OCI-LY3 (cell line): Measurements from ENCODE around the gene ARL10.

ENCODE experiments used
- H2AFZ ChIP-seq: fragments of 200-600, 300-600 bp; shearing (Covaris generic); 2 replicates; pipeline ENCODE4 v1.6.0; 2014; ENCODE audit warnings: antibody characterized with exemption, low read depth, low read length
- H3K27ac ChIP-seq: fragments of 200-600, 300-600 bp; sonication (generic); 2 replicates; pipeline ENCODE4 v1.5.1; 2014; ENCODE audit warnings: mild to moderate bottlenecking, low read length, moderate library complexity, mixed read lengths
- H3K27me3 ChIP-seq: fragments of 200-600, 300-600 bp; sonication (generic); 2 replicates; pipeline ENCODE4 v1.6.1; 2014; ENCODE audit warnings: low read depth, low read length, mixed read lengths
- H3K36me3 ChIP-seq: fragments of 200-600, 300-600 bp; sonication (generic); replicated peaks from 2 replicates; pipeline ENCODE3; 2014; ENCODE audit warnings: low read depth, low read length, mixed read lengths
- H3K4me1 ChIP-seq: fragments of 300-600, 200-600 bp; sonication (generic); 2 replicates; pipeline ENCODE4 v1.6.1; 2014; ENCODE audit warnings: low read length, mixed read lengths
- H3K4me2 ChIP-seq: fragments of 200-600, 300-600 bp; sonication (generic); 2 replicates; pipeline ENCODE4 v1.6.1; 2014; ENCODE audit warnings: low read length, mixed read lengths
- H3K4me3 ChIP-seq: fragments of 300-600, 200-600 bp; sonication (generic); 2 replicates; pipeline ENCODE4 v1.5.1; 2014; ENCODE audit warnings: antibody characterized with exemption, mild to moderate bottlenecking, low read length, moderate library complexity
- H3K79me2 ChIP-seq: fragments of 300-600, 200-600 bp; shearing (Covaris generic); 2 replicates; pipeline ENCODE4 v1.6.1; 2014; ENCODE audit warnings: mild to moderate bottlenecking, low read length, mixed read lengths
- H3K9ac ChIP-seq: fragments of 300-600, 200-600 bp; shearing (Covaris generic); 2 replicates; pipeline ENCODE4 v1.6.0; 2014; ENCODE audit warnings: mild to moderate bottlenecking, low read length, moderate library complexity
- H3K9me3 ChIP-seq: fragments of 200-600, 300-600 bp; shearing (Covaris generic); 2 replicates; pipeline ENCODE4 v1.6.1; 2014; ENCODE audit warnings: low read length, mixed read lengths; ENCODE audit not compliant: insufficient read depth
- H4K20me1 ChIP-seq: fragments of 200-600, 300-600 bp; sonication (generic); 2 replicates; pipeline ENCODE4 v1.6.1; 2016; ENCODE audit warnings: low read length, mixed read lengths; ENCODE audit not compliant: insufficient read depth
- EZH2phosphoT487 ChIP-seq: fragments of 200-600 bp; shearing (Covaris generic); IDR thresholded peaks from 2 replicates; pipeline ENCODE4 v1.6.1; 2018; ENCODE audit warnings: antibody characterized with exemption, mixed run types, low read depth
- TF ChIP-seq, protein P1 (sequence below): fragments of 200-600, 300-600 bp; sonication (generic); IDR thresholded peaks from 2 replicates; pipeline ENCODE4 v1.5.1; 2014; ENCODE audit warnings: antibody characterized with exemption, low read length, low read depth

The ARL10 gene

DNA sequence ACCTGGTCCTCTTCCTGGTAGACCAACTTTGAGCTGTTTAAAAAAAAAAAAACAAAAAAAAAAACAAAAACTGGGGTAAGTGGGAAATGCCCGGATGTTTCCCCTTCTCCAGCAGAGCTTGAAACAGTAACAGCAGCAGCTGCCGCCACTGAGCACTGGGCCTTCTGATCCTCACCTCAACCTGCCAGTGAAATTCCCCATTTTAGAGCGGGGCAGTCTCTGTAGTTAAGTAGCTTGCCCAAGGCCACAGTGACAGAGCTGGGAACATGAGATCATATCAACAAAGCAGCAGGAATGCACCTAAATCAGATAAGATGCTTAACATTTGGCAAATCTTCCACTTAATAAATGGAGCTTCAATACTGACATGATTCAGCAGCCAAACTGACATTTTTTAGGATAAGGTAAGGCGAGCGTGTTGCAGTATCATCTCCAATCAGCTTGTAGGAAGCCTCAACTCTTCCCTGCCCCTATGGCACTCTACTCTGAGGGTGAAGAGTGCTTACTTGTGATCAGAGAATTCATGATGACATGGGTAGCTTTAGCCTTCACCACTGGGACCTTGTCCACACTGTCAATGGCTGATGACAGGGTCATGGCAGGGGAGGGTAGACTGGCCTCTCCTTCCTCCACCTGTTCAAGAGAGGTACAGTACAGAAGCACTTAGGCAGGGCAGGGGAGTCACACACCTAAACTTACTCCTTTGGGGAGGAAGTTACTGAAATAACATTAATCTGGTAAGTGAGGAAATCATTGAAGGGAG is 13.0 kb upstream of the ARL10 start:
- TF ChIP-seq EZH2phosphoT487 = no peak
- TF ChIP-seq, protein P1, sequence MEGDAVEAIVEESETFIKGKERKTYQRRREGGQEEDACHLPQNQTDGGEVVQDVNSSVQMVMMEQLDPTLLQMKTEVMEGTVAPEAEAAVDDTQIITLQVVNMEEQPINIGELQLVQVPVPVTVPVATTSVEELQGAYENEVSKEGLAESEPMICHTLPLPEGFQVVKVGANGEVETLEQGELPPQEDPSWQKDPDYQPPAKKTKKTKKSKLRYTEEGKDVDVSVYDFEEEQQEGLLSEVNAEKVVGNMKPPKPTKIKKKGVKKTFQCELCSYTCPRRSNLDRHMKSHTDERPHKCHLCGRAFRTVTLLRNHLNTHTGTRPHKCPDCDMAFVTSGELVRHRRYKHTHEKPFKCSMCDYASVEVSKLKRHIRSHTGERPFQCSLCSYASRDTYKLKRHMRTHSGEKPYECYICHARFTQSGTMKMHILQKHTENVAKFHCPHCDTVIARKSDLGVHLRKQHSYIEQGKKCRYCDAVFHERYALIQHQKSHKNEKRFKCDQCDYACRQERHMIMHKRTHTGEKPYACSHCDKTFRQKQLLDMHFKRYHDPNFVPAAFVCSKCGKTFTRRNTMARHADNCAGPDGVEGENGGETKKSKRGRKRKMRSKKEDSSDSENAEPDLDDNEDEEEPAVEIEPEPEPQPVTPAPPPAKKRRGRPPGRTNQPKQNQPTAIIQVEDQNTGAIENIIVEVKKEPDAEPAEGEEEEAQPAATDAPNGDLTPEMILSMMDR = no peak
- Histone ChIP-seq H3K4me3 (peak overlapping the region; percentile 21; the same call in 1 of the 2 replicates), H3K36me3 (peaks cover 73% of the 10 kb centered on the region), H3K4me1 (peaks cover 30% of the 10 kb centered on the region), H3K27me3 (no peaks in the 10 kb centered on the region), H3K9me3 (no peaks in the 10 kb centered on the region), H3K27ac (peak overlapping the region; percentile 80), H3K79me2 (peaks cover 85% of the 10 kb centered on the region), H3K9ac (peak overlapping the region; percentile 31; the same call in 1 of the 2 replicates), H4K20me1 (no peaks in the 10 kb centered on the region; the same call in none of the 2 replicates), H3K4me2 (peak overlapping the region; percentile 45), H2AFZ (no peak overlapping the region)

DNA sequence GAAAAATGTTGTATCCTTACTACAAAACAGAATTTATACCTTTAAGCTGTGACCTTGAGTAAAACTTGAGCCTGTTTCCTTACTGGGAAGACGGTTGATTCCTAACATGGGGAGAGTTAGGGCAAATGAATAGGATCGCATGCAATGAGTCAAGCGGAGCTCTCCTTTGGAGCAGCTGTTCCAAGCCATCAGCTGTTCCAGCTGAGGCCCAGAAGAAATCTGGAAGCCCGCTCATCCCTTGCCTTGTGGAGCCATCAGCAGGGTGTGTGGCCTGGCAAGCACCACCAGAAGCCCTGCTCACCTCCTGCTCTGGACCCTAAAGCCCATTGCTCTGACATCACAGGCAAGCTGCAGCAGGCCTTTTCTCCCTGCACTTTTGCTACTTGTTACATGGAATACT is 11.8 kb upstream of the ARL10 start:
- Histone ChIP-seq H2AFZ (no peak overlapping the region), H3K9me3 (no peaks in the 10 kb centered on the region), H3K9ac (no peak overlapping the region), H3K4me1 (peaks cover 30% of the 10 kb centered on the region), H3K36me3 (peaks cover 74% of the 10 kb centered on the region), H3K79me2 (peaks cover 96% of the 10 kb centered on the region), H4K20me1 (no peaks in the 10 kb centered on the region; the same call in none of the 2 replicates), H3K4me3 (no peak overlapping the region), H3K27ac (peak overlapping the region; percentile 80; the same call in 1 of the 2 replicates), H3K27me3 (no peaks in the 10 kb centered on the region), H3K4me2 (no peak overlapping the region)
- TF ChIP-seq, protein P1 = no peak
- TF ChIP-seq EZH2phosphoT487 = no peak

DNA sequence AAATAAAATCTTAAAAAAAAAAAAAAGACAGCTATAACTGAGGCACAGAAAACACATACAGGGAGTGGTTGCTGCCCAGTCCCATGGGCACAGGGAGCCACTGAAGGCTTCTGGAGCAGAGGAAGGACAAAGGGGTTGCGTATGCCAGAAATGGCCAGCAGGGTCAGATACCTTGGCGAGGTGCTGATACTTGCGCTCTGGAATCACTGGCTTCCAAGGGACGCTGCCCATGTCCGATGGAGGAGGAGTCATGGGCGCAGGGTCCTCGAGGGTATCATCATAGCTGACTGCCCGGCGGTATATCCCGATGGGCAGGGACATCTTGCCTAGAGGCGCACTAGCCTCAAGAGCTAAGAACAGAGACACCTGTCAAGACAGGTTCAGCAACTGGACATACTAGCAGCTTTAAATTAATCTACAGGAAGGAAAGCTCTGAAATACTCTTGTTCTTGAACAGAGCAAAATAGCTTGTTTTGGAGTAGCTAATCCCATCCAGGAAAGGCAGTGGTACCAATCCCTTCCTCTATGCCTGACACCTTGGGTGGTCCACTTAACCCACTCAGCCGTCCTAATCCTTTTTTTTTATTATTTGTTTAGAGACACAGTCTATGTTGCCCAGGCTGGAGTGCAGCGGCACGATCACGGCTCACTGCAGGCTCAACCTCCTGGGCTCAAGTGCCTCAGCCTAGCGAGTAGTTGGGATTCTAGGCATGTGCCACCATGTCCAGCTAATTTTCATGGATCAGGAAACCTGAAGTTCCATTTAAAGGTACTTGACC is 9.7 kb upstream of the ARL10 start:
- H3K36me3 ChIP-seq = peaks cover 62% of the 10 kb centered on the region
- peaks cover 6% of the 10 kb centered on the region for H4K20me1 ChIP-seq
- H3K9me3 ChIP-seq = no peaks in the 10 kb centered on the region
- no peak overlapping the region for H3K4me2 ChIP-seq
- peaks cover 35% of the 10 kb centered on the region for H3K4me1 ChIP-seq
- H3K27me3 ChIP-seq = no peaks in the 10 kb centered on the region
- H3K9ac ChIP-seq = no peak overlapping the region
- no peak for TF ChIP-seq EZH2phosphoT487
- TF ChIP-seq, protein P1 = no peak
- peaks cover 94% of the 10 kb centered on the region for H3K79me2 ChIP-seq
- H3K27ac ChIP-seq = no peak overlapping the region
- H2AFZ ChIP-seq = no peak overlapping the region
- no peak overlapping the region for H3K4me3 ChIP-seq

DNA sequence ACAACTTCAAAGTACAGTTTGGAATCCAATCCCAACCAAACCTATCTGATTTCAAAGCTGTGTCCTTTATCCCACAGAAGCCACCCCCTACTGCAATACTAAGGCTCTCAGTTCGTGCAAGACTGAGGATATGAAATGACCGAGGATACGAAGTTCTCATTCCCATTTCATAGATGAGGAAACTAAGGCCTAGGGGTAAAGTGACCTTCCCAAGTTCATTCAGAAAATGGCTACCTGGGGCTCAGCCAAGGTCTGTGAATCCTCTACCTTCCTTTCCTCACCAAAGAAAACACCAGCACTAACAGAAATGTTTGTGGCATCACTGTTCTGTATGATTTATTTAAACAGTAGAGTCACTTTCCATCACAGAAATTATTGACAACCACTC is 9.1 kb upstream of the ARL10 start:
- no peak overlapping the region for H3K9ac ChIP-seq
- H3K36me3 ChIP-seq = peaks cover 59% of the 10 kb centered on the region
- no peak overlapping the region for H3K27ac ChIP-seq
- H3K4me1 ChIP-seq = peaks cover 31% of the 10 kb centered on the region
- no peak overlapping the region for H2AFZ ChIP-seq
- H3K4me2 ChIP-seq = no peak overlapping the region
- peaks cover 94% of the 10 kb centered on the region for H3K79me2 ChIP-seq
- H4K20me1 ChIP-seq = peaks cover 6% of the 10 kb centered on the region
- TF ChIP-seq, protein P1 = no peak
- no peak for TF ChIP-seq EZH2phosphoT487
- H3K9me3 ChIP-seq = no peaks in the 10 kb centered on the region
- H3K4me3 ChIP-seq = no peak overlapping the region
- H3K27me3 ChIP-seq = no peaks in the 10 kb centered on the region
